NK-92 (cell line): Measurements from ENCODE around the gene KIF5C.

Experiments
- DNase-seq: peaks from one replicate; lab custom pipeline; 2025; ENCODE audit not compliant: unreplicated experiment; lab: John Stamatoyannopoulos, UW

Gene KIF5C

GRCh38 chr2:149009576-149010461, 134.8 kb downstream of the KIF5C start:
- no peak for DNase-seq

DNA sequence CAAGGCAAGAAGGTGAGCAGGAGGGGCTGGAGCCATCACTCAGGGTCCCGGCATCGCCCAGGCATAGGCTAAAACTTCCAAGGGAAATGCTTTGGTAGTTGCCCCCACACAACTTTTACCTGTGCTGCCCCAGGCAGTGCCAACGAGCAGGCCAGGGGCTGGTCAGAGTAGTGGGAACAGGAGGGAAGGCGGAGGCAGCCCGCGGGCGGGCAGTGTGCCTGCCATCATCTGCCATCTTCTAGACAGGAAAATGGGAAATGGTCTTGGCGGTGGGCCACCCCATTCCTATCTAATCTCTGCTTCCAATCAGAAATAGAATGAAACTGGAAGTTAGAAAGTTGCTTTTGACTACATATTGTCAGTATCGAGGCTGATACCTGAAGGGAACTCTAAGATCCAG, 137.5 kb downstream of the KIF5C start:
- no peak for DNase-seq

DNA sequence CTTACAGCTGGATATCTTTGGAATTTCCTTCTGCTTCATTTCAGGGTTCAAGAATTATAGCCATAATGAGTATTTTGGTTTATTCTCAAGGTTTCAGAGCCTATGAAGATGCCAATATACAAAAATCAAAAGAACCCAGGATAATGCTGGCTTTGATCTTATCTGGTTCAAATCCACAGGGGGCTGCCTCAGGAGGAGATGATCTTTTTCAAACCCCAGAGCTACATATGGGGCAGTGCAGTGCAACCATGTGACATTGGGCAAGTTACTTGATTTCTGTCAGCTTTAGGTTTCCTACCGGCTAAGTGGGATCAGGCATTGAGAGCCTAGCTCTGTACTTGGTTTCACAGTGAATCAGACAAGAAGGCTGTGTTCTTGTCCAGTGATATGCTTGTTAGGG, 140.5 kb downstream of the KIF5C start:
- DNase-seq: no peak

GRCh38 chr2:149015926-149016563, 141.0 kb downstream of the KIF5C start:
- no peak for DNase-seq

DNA sequence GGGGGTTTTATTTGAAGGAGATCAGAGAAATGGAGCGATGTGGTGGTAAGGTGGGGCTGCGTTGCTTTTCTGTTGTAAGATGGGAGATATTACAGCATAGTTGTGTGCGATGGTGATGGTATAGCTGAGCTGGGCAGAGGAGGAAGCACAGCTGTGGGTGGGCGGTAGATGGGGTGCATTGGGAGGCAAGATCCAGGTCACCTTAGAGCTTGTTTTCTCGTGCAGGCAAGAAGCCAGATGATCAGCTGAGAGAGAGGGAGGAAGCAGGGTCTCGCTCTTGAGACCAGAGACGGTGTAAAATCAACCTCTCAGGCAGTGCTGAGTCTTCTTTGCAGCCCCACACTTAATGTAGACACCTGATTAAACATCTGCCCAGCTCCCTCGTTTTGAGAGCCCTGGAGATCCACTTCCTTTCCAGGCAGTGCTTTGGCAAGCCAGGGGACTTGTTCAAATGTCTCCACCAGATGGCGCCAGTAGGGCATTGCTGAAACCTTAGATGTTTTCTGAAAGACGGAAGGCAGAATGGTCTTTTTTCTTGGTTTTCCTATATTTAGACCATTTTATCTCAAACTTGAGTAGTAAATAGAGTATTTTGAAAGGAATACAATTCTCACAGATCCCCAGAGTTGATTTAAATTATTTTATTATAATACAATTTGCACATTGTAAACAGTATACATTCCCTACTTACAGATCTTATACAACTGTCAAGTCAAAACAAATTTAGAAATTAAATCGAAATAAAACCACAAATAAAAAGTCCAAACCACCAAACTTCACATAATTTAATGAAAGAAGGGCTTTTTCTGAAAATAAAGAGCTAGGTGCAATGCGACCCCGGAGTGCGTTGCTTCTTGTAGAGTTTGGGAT, 142.3 kb downstream of the KIF5C start:
- DNase-seq: no peak

- DNase-seq: no peak
Measured at GRCh38 chr2:149018981-149019380, 144.0 kb downstream of the KIF5C start.

DNA sequence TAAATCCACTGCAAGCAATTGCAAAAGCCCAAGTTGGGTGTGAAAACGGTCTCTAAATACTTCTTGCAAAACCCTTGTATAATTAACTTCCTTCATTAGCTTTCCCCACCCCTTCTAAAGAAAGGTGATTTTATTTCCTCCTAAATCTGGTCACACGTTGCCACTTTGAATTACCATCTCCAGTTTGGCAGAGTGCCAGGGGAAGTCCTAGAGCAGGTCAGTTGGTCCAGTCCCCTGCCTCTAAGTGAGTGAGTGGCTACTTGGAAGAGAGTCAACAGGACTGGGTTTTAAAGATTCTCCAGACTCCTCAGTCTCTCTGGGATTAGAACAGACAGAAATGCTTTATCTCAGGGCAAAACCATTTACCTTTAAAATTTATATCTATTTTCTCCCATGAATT, 144.7 kb downstream of the KIF5C start:
- DNase-seq: no peak

GRCh38 chr2:149020432-149020851, 145.4 kb downstream of the KIF5C start:
- DNase-seq: no peak

- no peak for DNase-seq
Measured at GRCh38 chr2:149021271-149021719, 146.3 kb downstream of the KIF5C start.

GRCh38 chr2:149021761-149022160, 146.7 kb downstream of the KIF5C start:
- DNase-seq: no peak

- no peak for DNase-seq
Measured at GRCh38 chr2:149023091-149023490, 148.1 kb downstream of the KIF5C start.

DNA sequence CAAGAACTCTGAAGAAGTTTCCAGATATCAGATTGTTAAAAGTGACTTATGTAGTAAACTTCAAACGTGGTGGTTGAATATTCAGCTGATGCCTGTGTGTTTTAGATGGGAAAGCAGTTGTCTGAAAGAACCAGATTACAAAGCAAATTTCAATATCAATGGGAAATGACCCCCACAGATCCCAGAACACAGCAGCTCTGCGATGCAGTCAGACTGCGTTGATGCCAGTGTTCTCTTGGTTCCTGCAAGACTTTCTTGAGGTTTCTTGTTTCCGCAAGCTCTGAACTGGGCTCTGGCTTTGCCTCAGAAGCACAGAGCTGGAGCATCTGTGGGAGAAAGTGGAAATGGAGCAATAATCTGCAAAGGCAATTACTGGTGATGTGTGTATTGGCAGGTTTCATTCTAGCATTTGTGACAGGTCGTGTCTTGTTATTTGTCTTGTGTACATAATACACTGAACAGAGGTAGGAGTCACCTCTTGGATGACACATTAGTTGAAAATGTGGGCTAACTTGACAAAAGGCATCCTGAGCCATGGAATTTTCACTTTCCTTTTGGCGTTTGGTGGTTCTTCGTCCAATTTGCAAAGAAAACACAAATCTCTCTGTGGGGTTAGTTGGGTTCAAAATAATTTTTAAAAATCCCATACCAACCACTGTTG, 152.7 kb downstream of the KIF5C start:
- DNase-seq: no peak

- DNase-seq: no peak
Measured at GRCh38 chr2:149028377-149028776, 153.3 kb downstream of the KIF5C start.

DNA sequence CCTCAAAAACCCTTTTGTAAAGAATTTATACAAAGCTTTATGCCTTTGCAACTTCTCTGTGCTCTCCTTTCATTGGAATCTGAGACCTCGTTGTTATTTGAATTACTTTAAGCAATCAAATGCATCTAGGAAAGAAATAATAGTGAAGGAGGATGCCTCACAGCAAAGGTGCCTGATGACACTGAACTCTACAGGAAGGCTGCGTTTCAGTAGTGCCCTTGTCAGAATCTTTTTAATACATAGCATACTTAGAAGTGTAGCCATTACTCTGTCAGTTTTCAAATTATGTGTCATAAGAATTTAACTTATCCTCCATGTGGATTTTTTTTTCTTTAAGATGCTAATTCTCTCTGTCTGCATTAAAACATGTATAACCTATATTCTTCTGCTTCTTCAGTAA, 153.9 kb downstream of the KIF5C start:
- no peak for DNase-seq

GRCh38 chr2:149029307-149029965, 154.4 kb downstream of the KIF5C start:
- DNase-seq: no peak

GRCh38 chr2:149031396-149031795, 156.4 kb downstream of the KIF5C start:
- no peak for DNase-seq

GRCh38 chr2:149033716-149034115, 158.7 kb downstream of the KIF5C start:
- no peak for DNase-seq

DNA sequence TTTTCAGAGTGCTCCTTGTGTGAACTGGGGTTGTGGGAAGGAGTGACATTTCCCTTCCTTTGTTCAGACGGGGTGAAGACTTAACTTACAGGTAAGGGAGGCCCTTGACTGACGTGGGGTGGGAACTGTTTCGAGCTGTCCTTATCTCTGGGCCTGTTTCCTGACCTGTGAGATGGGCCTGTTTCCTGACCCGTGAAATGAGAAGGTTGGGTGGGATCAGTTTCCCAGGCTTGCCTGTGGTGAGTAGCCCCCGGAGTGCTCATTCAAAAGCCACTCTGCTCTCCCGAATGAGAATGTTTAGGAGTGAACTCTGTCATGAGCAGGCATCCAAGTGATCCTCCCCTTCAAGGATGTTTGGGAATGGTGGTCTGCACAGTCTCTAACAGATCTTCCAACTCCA, 159.4 kb downstream of the KIF5C start:
- no peak for DNase-seq

DNA sequence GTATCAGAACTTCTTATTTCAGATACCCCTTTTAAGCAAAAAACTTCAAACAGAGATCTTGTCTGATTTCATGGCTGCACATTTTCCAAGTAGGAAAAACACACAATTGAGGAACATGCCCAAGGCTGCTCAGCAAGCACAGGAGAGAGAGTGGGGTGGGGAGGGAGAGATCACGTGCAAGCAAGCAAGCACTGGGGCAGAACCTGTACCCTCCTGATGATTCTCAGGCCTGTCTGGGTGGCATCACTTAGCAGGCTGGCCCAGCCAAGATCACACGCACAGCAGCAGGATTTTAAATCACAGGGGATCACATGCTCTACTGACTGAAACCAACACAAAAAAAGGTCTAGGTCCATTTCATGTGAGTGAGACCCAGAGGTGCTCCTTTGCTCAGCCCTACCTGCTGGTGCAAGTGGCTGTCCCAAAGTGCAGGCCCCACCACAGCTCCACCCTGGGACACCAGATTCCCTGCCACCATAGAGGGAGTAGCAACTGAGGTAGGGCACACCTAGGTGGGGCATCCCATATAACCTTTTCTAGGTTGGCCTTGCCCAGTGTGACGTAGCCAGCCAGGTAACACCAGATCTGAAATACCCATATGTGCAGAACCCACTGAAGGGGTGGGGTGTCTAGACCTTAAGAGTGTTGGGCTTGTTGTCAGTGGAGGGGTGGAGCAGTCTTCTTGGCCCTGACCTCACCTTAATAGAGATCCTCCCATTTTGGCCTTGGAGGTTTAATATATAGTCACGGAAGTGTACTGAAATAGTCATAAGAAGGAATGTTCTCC, 161.7 kb downstream of the KIF5C start:
- no peak for DNase-seq

DNA sequence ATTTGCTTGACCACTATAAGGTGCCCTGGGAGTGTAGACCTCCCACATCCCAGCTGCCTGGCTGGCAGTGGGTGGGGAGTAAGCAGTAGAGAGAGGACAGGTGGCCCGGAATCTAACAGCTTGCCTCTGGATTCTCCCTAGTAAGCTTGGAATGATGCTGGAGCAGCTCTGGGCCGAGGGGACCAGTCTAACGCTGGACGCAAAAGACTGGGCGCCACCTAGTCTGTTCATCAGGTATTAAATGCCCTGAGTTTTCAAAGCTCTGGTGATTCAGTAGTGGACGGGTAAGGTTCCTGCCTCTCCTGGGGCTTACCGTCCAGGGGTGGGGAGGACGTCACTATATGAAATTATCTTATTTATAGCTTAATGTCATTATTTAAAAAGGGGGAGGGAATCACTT, 162.8 kb downstream of the KIF5C start:
- DNase-seq: no peak
